ENCODE results near the gene WDR20.

- TF ChIP-seq CTCF (IDR thresholded peaks at IDR 0.05) (no peak), POLR2A (IDR thresholded peaks at IDR 0.05) (no peak)
Observed at GRCh38 chr14:102157346-102157745, 17.6 kb downstream of the WDR20 start.

All from esophagus squamous epithelium (tissue), 4 donors.